Natural killer cell (primary cell): ENCODE measurements around the gene VRK1. TPM values are rescaled to one million over a fixed set of nuclear protein-coding genes. Genes with fewer than 3 reads are reported as not detected.

Source experiments
- ATAC-seq, 3 donors: fragments of 150-1000 bp in 2 of 3; fragments of 200-7000 bp in 1 of 3; cut with Tn5 transposase; 1 replicate in 1 of 3; 2 replicates in 2 of 3; pipeline ENCODE4 v1.10.0; 2021; ENCODE audit warnings: mild to moderate bottlenecking in 2 of 3, moderate library complexity in 2 of 3
- DNase-seq, 2 donors: peaks; one replicate each; pipeline versions ENCODE4 v3.0.0 to v3.0.0-alpha.2; 2013 to 2021; ENCODE audit warnings: mixed read lengths in 1 of 2
- H3K27ac ChIP-seq: one replicate; pipeline ENCODE4 v1.5.1; 2013; ENCODE audit warnings: mild to moderate bottlenecking, low read length
- H3K27me3 ChIP-seq: one replicate; pipeline ENCODE4 v1.6.1; 2013; ENCODE audit warnings: low read length; ENCODE audit not compliant: control insufficient read depth, insufficient read depth
- H3K36me3 ChIP-seq: one replicate; pipeline ENCODE4 v1.6.1; 2013; ENCODE audit warnings: low read length; ENCODE audit not compliant: control insufficient read depth, insufficient read depth
- H3K4me1 ChIP-seq: one replicate; pipeline ENCODE4 v1.6.1; 2013; ENCODE audit warnings: low read length; ENCODE audit not compliant: control insufficient read depth, insufficient read depth
- H3K4me3 ChIP-seq: one replicate; pipeline ENCODE4 v1.5.1; 2013; ENCODE audit warnings: low read length
- H3K9me3 ChIP-seq: one replicate; pipeline ENCODE4 v1.6.1; 2013; ENCODE audit warnings: low read length; ENCODE audit not compliant: control insufficient read depth, insufficient read depth
- H3K27ac Mint-ChIP-seq, 2 donors: one replicate each; pipeline ENCODE4 v1.8.0; 2022; ENCODE audit warnings: mild to moderate bottlenecking in 2 of 2, mixed read lengths in 2 of 2, moderate library complexity in 1 of 2
- H3K27me3 Mint-ChIP-seq, 2 donors: one replicate each; pipeline ENCODE4 v1.8.0; 2022; ENCODE audit warnings: low read depth in 2 of 2, mixed read lengths in 2 of 2
- H3K36me3 Mint-ChIP-seq: one replicate; pipeline ENCODE4 v1.8.0; 2022; ENCODE audit warnings: mixed read lengths
- H3K4me1 Mint-ChIP-seq, 2 donors: one replicate each; pipeline ENCODE4 v1.8.0; 2022; ENCODE audit warnings: mixed read lengths in 2 of 2
- H3K4me3 Mint-ChIP-seq: one replicate; pipeline ENCODE4 v1.8.0; 2022; ENCODE audit warnings: mild to moderate bottlenecking, moderate library complexity, mixed read lengths
- H3K9me3 Mint-ChIP-seq, 2 donors: one replicate each; pipeline ENCODE4 v1.8.0; 2022; ENCODE audit warnings: mixed read lengths in 2 of 2
- CTCF ChIP-seq: fragments of 200-600 bp; IDR thresholded peaks from one replicate; pipeline ENCODE4 v1.8.0; 2022; ENCODE audit warnings: antibody characterized with exemption
- WGBS: methylation state at CpG from one replicate; pipeline ENCODE4 v1.1.7; 2013; ENCODE audit warnings: missing lambda C conversion rate; ENCODE audit not compliant: insufficient coverage; 5-methylcytosine and 5-hydroxymethylcytosine counted together
- intact Hi-C: fragments of 100-400 bp; cut with micrococcal nuclease; formaldehyde crosslinking; loops from one replicate; pipeline ENCODE4 v1.14.2; 2022
- total RNA-seq, 4 donors: library from RNA; stranded (reverse); fragments of 120-200 nt in 1 of 4; gene quantifications; one replicate each; pipeline versions ENCODE4 v1.2.3 to v1.2.4, GENCODE V29; 2013 to 2022

Gene VRK1
- total RNA-seq, 3 donors from 2014 or later (not counting 1 experiment from before 2014, with no cell fraction given) = 34.4 to 40.6 (median 37.3) TPM

GRCh38 chr14:96926001-96926400 is 128.8 kb downstream of the VRK1 start:
- H3K4me1 ChIP-seq = peaks cover 4% of the 10 kb centered on the region
- intact Hi-C loops = no loop called here
- no peaks in the 10 kb centered on the region for H3K27me3 Mint-ChIP-seq
- no peak overlapping the region for H3K4me3 ChIP-seq
- H3K27me3 ChIP-seq = no peaks in the 10 kb centered on the region
- H3K9me3 ChIP-seq = no peaks in the 10 kb centered on the region
- H3K4me1 Mint-ChIP-seq = no peaks in the 10 kb centered on the region
- no peak for ATAC-seq
- no peak for TF ChIP-seq CTCF
- no peaks in the 10 kb centered on the region for H3K36me3 Mint-ChIP-seq
- H3K27ac Mint-ChIP-seq = no peak overlapping the region
- H3K36me3 ChIP-seq = no peaks in the 10 kb centered on the region
- no peak overlapping the region for H3K4me3 Mint-ChIP-seq
- WGBS = 77% methylated on average over 8 of the region's 8 CpGs
- H3K9me3 Mint-ChIP-seq = peaks cover 0 to 2% of the 10 kb centered on the region in 2 donors
- H3K27ac ChIP-seq = no peak overlapping the region
- no peak for DNase-seq

- no peaks in the 10 kb centered on the region for H3K27me3 ChIP-seq
- WGBS = 93% methylated on average over 3 of the region's 3 CpGs
- no peak for TF ChIP-seq CTCF
- no peaks in the 10 kb centered on the region for H3K36me3 Mint-ChIP-seq
- H3K27ac ChIP-seq = no peak overlapping the region
- H3K4me1 Mint-ChIP-seq = no peaks in the 10 kb centered on the region
- no peak for DNase-seq
- no peak overlapping the region for H3K27ac Mint-ChIP-seq
- H3K36me3 ChIP-seq = no peaks in the 10 kb centered on the region
- no peak overlapping the region for H3K4me3 Mint-ChIP-seq
- peaks cover 0 to 2% of the 10 kb centered on the region in 2 donors for H3K9me3 Mint-ChIP-seq
- H3K4me1 ChIP-seq = peaks cover 4% of the 10 kb centered on the region
- no peak overlapping the region for H3K4me3 ChIP-seq
- intact Hi-C loops = no loop called here
- no peaks in the 10 kb centered on the region for H3K9me3 ChIP-seq
- ATAC-seq = no peak
- H3K27me3 Mint-ChIP-seq = no peaks in the 10 kb centered on the region
These were observed 131.7 kb downstream of the VRK1 start for GRCh38 chr14:96928779-96929380.

GRCh38 chr14:96929950-96930349 is 132.8 kb downstream of the VRK1 start:
- H3K4me1 ChIP-seq = peaks cover 4% of the 10 kb centered on the region
- H3K4me1 Mint-ChIP-seq = no peaks in the 10 kb centered on the region
- 98% methylated on average over 7 of the region's 10 CpGs for WGBS
- no peak overlapping the region for H3K27ac Mint-ChIP-seq
- no peaks in the 10 kb centered on the region for H3K9me3 ChIP-seq
- H3K9me3 Mint-ChIP-seq = peaks cover 0 to 2% of the 10 kb centered on the region in 2 donors
- no peak overlapping the region for H3K4me3 ChIP-seq
- H3K27ac ChIP-seq = no peak overlapping the region
- no peak for DNase-seq
- ATAC-seq = no peak
- H3K27me3 Mint-ChIP-seq = no peaks in the 10 kb centered on the region
- no peak for TF ChIP-seq CTCF
- no peaks in the 10 kb centered on the region for H3K36me3 ChIP-seq
- H3K4me3 Mint-ChIP-seq = no peak overlapping the region
- H3K36me3 Mint-ChIP-seq = no peaks in the 10 kb centered on the region
- no peaks in the 10 kb centered on the region for H3K27me3 ChIP-seq
- intact Hi-C loops = no loop called here

GRCh38 chr14:96930526-96930925 is 133.3 kb downstream of the VRK1 start:
- Histone ChIP-seq H3K4me3 (no peak overlapping the region), H3K27me3 (no peaks in the 10 kb centered on the region), H3K9me3 (no peaks in the 10 kb centered on the region), H3K36me3 (no peaks in the 10 kb centered on the region), H3K4me1 (peaks cover 1% of the 10 kb centered on the region), H3K27ac (no peak overlapping the region)
- no peaks in the 10 kb centered on the region for H3K4me1 Mint-ChIP-seq
- no peak overlapping the region for H3K4me3 Mint-ChIP-seq
- H3K27ac Mint-ChIP-seq = no peak overlapping the region
- DNase-seq = no peak
- H3K36me3 Mint-ChIP-seq = no peaks in the 10 kb centered on the region
- H3K27me3 Mint-ChIP-seq = no peaks in the 10 kb centered on the region
- 79% methylated on average over 2 of the region's 3 CpGs for WGBS
- no peak for TF ChIP-seq CTCF
- H3K9me3 Mint-ChIP-seq = peaks cover 0 to 2% of the 10 kb centered on the region in 2 donors
- ATAC-seq = no peak
- intact Hi-C loops = no loop called here
